Measurements from ENCODE around the gene YAE1.

DNA sequence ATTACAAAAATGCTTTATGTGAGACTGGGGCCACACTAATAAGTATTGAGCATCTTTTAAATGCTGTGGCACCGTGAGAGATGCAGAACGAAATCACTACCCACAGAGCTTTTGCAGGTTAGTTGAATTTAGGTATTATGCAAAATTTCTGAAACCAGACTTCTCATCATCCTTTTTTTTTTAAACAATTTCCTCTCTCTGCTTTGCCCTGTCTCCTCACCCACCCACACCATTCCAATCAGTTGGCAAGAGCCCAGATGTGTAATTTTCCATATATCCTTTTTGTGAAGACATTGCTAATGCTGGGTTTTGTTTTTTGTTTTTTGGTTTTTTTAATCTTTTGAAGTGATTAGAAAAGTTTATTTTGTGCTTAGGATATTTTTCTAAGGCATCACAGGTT lies 1.1 kb downstream of the YAE1 start:
- TF ChIP-seq, protein P1, sequence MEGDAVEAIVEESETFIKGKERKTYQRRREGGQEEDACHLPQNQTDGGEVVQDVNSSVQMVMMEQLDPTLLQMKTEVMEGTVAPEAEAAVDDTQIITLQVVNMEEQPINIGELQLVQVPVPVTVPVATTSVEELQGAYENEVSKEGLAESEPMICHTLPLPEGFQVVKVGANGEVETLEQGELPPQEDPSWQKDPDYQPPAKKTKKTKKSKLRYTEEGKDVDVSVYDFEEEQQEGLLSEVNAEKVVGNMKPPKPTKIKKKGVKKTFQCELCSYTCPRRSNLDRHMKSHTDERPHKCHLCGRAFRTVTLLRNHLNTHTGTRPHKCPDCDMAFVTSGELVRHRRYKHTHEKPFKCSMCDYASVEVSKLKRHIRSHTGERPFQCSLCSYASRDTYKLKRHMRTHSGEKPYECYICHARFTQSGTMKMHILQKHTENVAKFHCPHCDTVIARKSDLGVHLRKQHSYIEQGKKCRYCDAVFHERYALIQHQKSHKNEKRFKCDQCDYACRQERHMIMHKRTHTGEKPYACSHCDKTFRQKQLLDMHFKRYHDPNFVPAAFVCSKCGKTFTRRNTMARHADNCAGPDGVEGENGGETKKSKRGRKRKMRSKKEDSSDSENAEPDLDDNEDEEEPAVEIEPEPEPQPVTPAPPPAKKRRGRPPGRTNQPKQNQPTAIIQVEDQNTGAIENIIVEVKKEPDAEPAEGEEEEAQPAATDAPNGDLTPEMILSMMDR (IDR thresholded peaks at IDR 0.05; ENCODE audit: low read length): no peak
- TF ChIP-seq EZH2 (IDR thresholded peaks at IDR 0.05; ENCODE audit: borderline replicate concordance, low read length): no peak
